ENCODE data around the gene NDUFAF4.

The NDUFAF4 gene

GRCh38 chr6:96862560-96862959, 35.1 kb downstream of the NDUFAF4 start:
- no peak for DNase-seq (ENCODE audit: low read depth)
- no peak overlapping the region for H3K4me3 ChIP-seq (ENCODE audit: control insufficient read depth, low read depth, low read length)
- TF ChIP-seq CTCF (conservative IDR thresholded peaks at IDR 0.05; ENCODE audit: control insufficient read depth, insufficient read depth, low read depth, low read length), result no peak

GRCh38 chr6:96861588-96861987, 36.1 kb downstream of the NDUFAF4 start:
- DNase-seq (ENCODE audit: low read depth), result no peak
- H3K4me3 ChIP-seq (ENCODE audit: control insufficient read depth, low read depth, low read length), result no peak overlapping the region
- no peak for TF ChIP-seq CTCF (conservative IDR thresholded peaks at IDR 0.05; ENCODE audit: control insufficient read depth, insufficient read depth, low read depth, low read length)

GRCh38 chr6:96856856-96857255, 40.8 kb downstream of the NDUFAF4 start:
- no peak for DNase-seq (ENCODE audit: low read depth)
- H3K4me3 ChIP-seq (ENCODE audit: control insufficient read depth, low read depth, low read length), result no peak overlapping the region
- TF ChIP-seq CTCF (conservative IDR thresholded peaks at IDR 0.05; ENCODE audit: control insufficient read depth, insufficient read depth, low read depth, low read length), result no peak

GRCh38 chr6:96853083-96853482, 44.6 kb downstream of the NDUFAF4 start:
- TF ChIP-seq CTCF (conservative IDR thresholded peaks at IDR 0.05; ENCODE audit: control insufficient read depth, insufficient read depth, low read depth, low read length), result no peak
- no peak for DNase-seq (ENCODE audit: low read depth)
- no peak overlapping the region for H3K4me3 ChIP-seq (ENCODE audit: control insufficient read depth, low read depth, low read length)

- no peak for TF ChIP-seq CTCF (conservative IDR thresholded peaks at IDR 0.05; ENCODE audit: control insufficient read depth, insufficient read depth, low read depth, low read length)
- DNase-seq (ENCODE audit: low read depth), result no peak
- H3K4me3 ChIP-seq (ENCODE audit: control insufficient read depth, low read depth, low read length), result no peak overlapping the region
Measured at GRCh38 chr6:96852605-96853004, 45.1 kb downstream of the NDUFAF4 start.

- no peak for DNase-seq (ENCODE audit: low read depth)
- TF ChIP-seq CTCF (conservative IDR thresholded peaks at IDR 0.05; ENCODE audit: control insufficient read depth, insufficient read depth, low read depth, low read length), result no peak
- H3K4me3 ChIP-seq (ENCODE audit: control insufficient read depth, low read depth, low read length), result no peak overlapping the region
Measured at GRCh38 chr6:96851858-96852257, 45.8 kb downstream of the NDUFAF4 start.

- TF ChIP-seq CTCF (conservative IDR thresholded peaks at IDR 0.05; ENCODE audit: control insufficient read depth, insufficient read depth, low read depth, low read length), result no peak
- DNase-seq (ENCODE audit: low read depth), result no peak
- no peak overlapping the region for H3K4me3 ChIP-seq (ENCODE audit: control insufficient read depth, low read depth, low read length)
Measured at GRCh38 chr6:96849615-96850014, 48.1 kb downstream of the NDUFAF4 start.
